Thyroid gland (tissue), 4 donors: Measurements from ENCODE around the gene KCNH1.

ENCODE experiments used
- POLR2A ChIP-seq, 2 donors: fragments of 450-650 bp; IDR thresholded peaks; one replicate each; pipeline ENCODE4 v1.6.1; 2017; ENCODE audit warnings: antibody characterized with exemption in 2 of 2, mild to moderate bottlenecking in 2 of 2, moderate library complexity in 1 of 2
- TF ChIP-seq, protein P1 (sequence below), 6 experiments: fragments of 200-600 bp in 3 of 6; fragments of 450-650 bp in 3 of 6; sonication (generic) in 3 of 6; IDR thresholded peaks; one replicate each; pipeline ENCODE4 v1.5.1; 2016 to 2019; ENCODE audit warnings: antibody characterized with exemption in 6 of 6, mild to moderate bottlenecking in 2 of 6, inconsistent platforms in 1 of 6, moderate library complexity in 1 of 6

GRCh38 chr1:210758761-210759160 lies 375.2 kb downstream of the KCNH1 start:
- TF ChIP-seq, protein P1, sequence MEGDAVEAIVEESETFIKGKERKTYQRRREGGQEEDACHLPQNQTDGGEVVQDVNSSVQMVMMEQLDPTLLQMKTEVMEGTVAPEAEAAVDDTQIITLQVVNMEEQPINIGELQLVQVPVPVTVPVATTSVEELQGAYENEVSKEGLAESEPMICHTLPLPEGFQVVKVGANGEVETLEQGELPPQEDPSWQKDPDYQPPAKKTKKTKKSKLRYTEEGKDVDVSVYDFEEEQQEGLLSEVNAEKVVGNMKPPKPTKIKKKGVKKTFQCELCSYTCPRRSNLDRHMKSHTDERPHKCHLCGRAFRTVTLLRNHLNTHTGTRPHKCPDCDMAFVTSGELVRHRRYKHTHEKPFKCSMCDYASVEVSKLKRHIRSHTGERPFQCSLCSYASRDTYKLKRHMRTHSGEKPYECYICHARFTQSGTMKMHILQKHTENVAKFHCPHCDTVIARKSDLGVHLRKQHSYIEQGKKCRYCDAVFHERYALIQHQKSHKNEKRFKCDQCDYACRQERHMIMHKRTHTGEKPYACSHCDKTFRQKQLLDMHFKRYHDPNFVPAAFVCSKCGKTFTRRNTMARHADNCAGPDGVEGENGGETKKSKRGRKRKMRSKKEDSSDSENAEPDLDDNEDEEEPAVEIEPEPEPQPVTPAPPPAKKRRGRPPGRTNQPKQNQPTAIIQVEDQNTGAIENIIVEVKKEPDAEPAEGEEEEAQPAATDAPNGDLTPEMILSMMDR (IDR thresholded peaks at IDR 0.05): no peak
- no peak for TF ChIP-seq POLR2A (IDR thresholded peaks at IDR 0.05)
